K562 (cell line): ENCODE results near the gene SLC2A14. TPM values are rescaled to one million over a fixed set of nuclear protein-coding genes. Genes with fewer than 3 reads are reported as not detected.
"Not testable (repeated sequence)": the region's sequence is repeated elsewhere in the genome, so short reads cannot be mapped to it uniquely, and the experiment has no call there.

Source experiments
- ATAC-seq: fragments of 200-7000 bp; cut with Tn5 transposase; 3 replicates; pipeline ENCODE4 v1.9.1; 2020; ENCODE audit warnings: moderate library complexity
- BruUV-seq: library from RNA; stranded (reverse); fragments of 400-500 nt; replicated peaks from 2 replicates; lab custom pipeline; 2021; lab: Mats Ljungman, UMichigan
- CTCF ChIA-PET: fragments of 300-600 bp; formaldehyde crosslinking; extraction: SDS; loops from one replicate; lab custom pipeline; 2021; ENCODE audit warnings: low intra/inter-chr PET ratio; lab: Yijun Ruan, JAX
- POLR2A ChIA-PET: fragments of 300-600, 350-650 bp; sonication (Branson Sonifier 250); formaldehyde crosslinking; extraction: SDS; loops from one replicate; lab custom pipeline; 2021; ENCODE audit warnings: antibody characterized with exemption, inconsistent platforms; lab: Yijun Ruan, JAX
- DNase-seq, 4 experiments: peaks; one replicate each; pipeline versions ENCODE4 v3.0.0 to v3.0.0-alpha.2; 2011 to 2018; ENCODE audit warnings: low spot score in 3 of 4, mixed read lengths in 3 of 4; ENCODE audit errors: extremely low read depth in 1 of 4
- FAIRE-seq: peaks from 2 replicates; lab custom pipeline; 2011; peaks lifted over from hg19 to GRCh38; lab: Jason Lieb, UNC
- H2AFZ ChIP-seq: 2 replicates; pipeline ENCODE4 v1.6.0; 2011; ENCODE audit warnings: low read depth, low read length, control low read depth, inconsistent platforms
- H3K27ac ChIP-seq: fragments of 200-600 bp; 3 replicates; pipeline ENCODE4 v1.8.0; 2011; ENCODE audit warnings: low read depth, mild to moderate bottlenecking, control low read depth, inconsistent platforms, low read length, moderate library complexity, mixed read lengths; ENCODE audit errors: extremely low read depth
- H3K27me3 ChIP-seq, 2 experiments: fragments of 300-600 bp in 1 of 2; 2 replicates in 1 of 2; 3 replicates in 1 of 2; pipeline versions ENCODE4 v1.6.0 to v1.8.0; 2011; ENCODE audit warnings: inconsistent platforms in 2 of 2, low read length in 2 of 2, mild to moderate bottlenecking in 1 of 2, mixed read lengths in 1 of 2, moderate library complexity in 1 of 2; ENCODE audit not compliant: control insufficient read depth in 2 of 2, insufficient read depth in 2 of 2
- H3K36me3 ChIP-seq: fragments of 300-600 bp; 3 replicates; pipeline ENCODE4 v1.8.0; 2011; ENCODE audit warnings: mild to moderate bottlenecking, low read length, inconsistent platforms; ENCODE audit not compliant: control insufficient read depth, insufficient read depth
- H3K4me1 ChIP-seq, 2 experiments: fragments of 200-600 bp in 1 of 2; replicated peaks in 1 of 2; 2 replicates in 1 of 2; 3 replicates in 1 of 2; pipeline versions ENCODE4 v1.5.1 to v1.8.0; 2011; ENCODE audit warnings: inconsistent platforms in 2 of 2, low read length in 2 of 2, mild to moderate bottlenecking in 1 of 2, mixed read lengths in 1 of 2, moderate library complexity in 1 of 2; ENCODE audit not compliant: control insufficient read depth in 2 of 2, insufficient read depth in 2 of 2
- H3K4me2 ChIP-seq: 2 replicates; pipeline ENCODE4 v1.6.1; 2011; ENCODE audit warnings: low read length, control low read depth, inconsistent platforms, mixed read lengths; ENCODE audit not compliant: insufficient read depth
- H3K4me3 ChIP-seq: fragments of 200-600 bp; sonication (generic), shearing (Covaris generic); 2 replicates; pipeline ENCODE4 v1.5.1; 2016; ENCODE audit warnings: control low read depth, inconsistent platforms
- H3K79me2 ChIP-seq: fragments of 200-600 bp; 3 replicates; pipeline ENCODE4 v1.8.0; 2011; ENCODE audit warnings: low read length, inconsistent platforms; ENCODE audit not compliant: control insufficient read depth, insufficient read depth
- H3K9ac ChIP-seq, 2 experiments: 2 replicates each; pipeline versions ENCODE4 v1.6.0 to v1.6.1; 2011; ENCODE audit warnings: low read depth in 2 of 2, low read length in 2 of 2, control low read depth in 1 of 2, inconsistent platforms in 1 of 2, mild to moderate bottlenecking in 1 of 2, mixed read lengths in 1 of 2; ENCODE audit not compliant: insufficient read depth in 1 of 2
- H3K9me1 ChIP-seq: one replicate; pipeline ENCODE4 v1.6.0; 2011; ENCODE audit warnings: inconsistent platforms, mild to moderate bottlenecking, low read length, moderate library complexity; ENCODE audit not compliant: control insufficient read depth, insufficient read depth
- H3K9me3 ChIP-seq: replicated peaks from 2 replicates; pipeline ENCODE4 v1.5.1; 2011; ENCODE audit warnings: low read depth, low read length, inconsistent platforms; ENCODE audit not compliant: control insufficient read depth, insufficient read depth
- H4K20me1 ChIP-seq: replicated peaks from 2 replicates; pipeline ENCODE4 v1.6.1; 2011; ENCODE audit warnings: low read length, inconsistent platforms, mixed read lengths; ENCODE audit not compliant: control insufficient read depth, insufficient read depth
- CREB3L1 ChIP-seq: fragments of 450-650 bp; IDR thresholded peaks from 2 replicates; pipeline ENCODE4 v1.6.1; 2014; ENCODE audit warnings: low read depth, mild to moderate bottlenecking, moderate library complexity, borderline replicate concordance
- CREM ChIP-seq: IDR thresholded peaks from 2 replicates; pipeline ENCODE4 v1.6.1; 2014; ENCODE audit warnings: antibody characterized with exemption, low read depth
- HNRNPLL ChIP-seq: fragments of 200-400 bp; formaldehyde crosslinking; IDR thresholded peaks from 2 replicates; pipeline ENCODE4 v1.6.1; 2017; ENCODE audit warnings: low read length, low read depth, mild to moderate bottlenecking; ENCODE audit not compliant: poor library complexity, severe bottlenecking
- HNRNPUL1 ChIP-seq: fragments of 200-400 bp; formaldehyde crosslinking; IDR thresholded peaks from 2 replicates; pipeline ENCODE4 v1.6.1; 2017; ENCODE audit warnings: low read length
- HOXB6 ChIP-seq: fragments of 250-450 bp; sonication (Bioruptor Pico); IDR thresholded peaks from 2 replicates; pipeline ENCODE4 v1.5.1; 2022; ENCODE audit warnings: mild to moderate bottlenecking, borderline replicate concordance
- MEIS2 ChIP-seq: fragments of 450-650 bp; IDR thresholded peaks from 2 replicates; pipeline ENCODE4 v1.6.1; 2014; ENCODE audit warnings: mild to moderate bottlenecking; ENCODE audit not compliant: partially characterized antibody
- TOE1 ChIP-seq, 2 experiments: fragments of 450-650 bp in 1 of 2; sonication (generic) in 1 of 2; formaldehyde crosslinking in 1 of 2; IDR thresholded peaks; 2 replicates each; pipeline versions ENCODE4 v1.7.1 to v1.8.0; 2016 to 2022; ENCODE audit warnings: borderline replicate concordance in 2 of 2, mild to moderate bottlenecking in 2 of 2, antibody characterized with exemption in 1 of 2, inconsistent platforms in 1 of 2, low read depth in 1 of 2, missing genetic modification reagents in 1 of 2, moderate library complexity in 1 of 2
- USF1 ChIP-seq: sonication (generic); formaldehyde crosslinking; IDR thresholded peaks from 2 replicates; pipeline ENCODE4 v1.9.0; 2022; ENCODE audit warnings: mild to moderate bottlenecking, missing genetic modification reagents
- WGBS: fragments of 100-300 bp; shearing (Covaris generic); methylation state at CpG from one replicate; pipeline ENCODE4 v1.1.6; 2016; ENCODE audit warnings: low coverage, mixed read lengths; ENCODE audit not compliant: insufficient coverage; ENCODE audit errors: missing lambda C conversion rate; 5-methylcytosine and 5-hydroxymethylcytosine counted together
- in situ Hi-C: fragments of 300-500 bp; cut with MboI; formaldehyde crosslinking; loops from 4 replicates; pipeline ENCODE4 v1.15.0; 2018; ENCODE audit warnings: inconsistent platforms, mixed read lengths
- intact Hi-C: fragments of 100-400 bp; cut with micrococcal nuclease; formaldehyde crosslinking; loops from 2 replicates; pipeline ENCODE4 v1.14.2; 2022
- polyA plus RNA-seq, 8 experiments: library from polyadenylated mRNA; depleted of rRNA in 4 of 8; stranded (reverse) in 5 of 8; unstranded in 3 of 8; fragments of >200 nt; fragmentation: Nextera tagmentation in 2 of 8; fragmentation: Illumina TruSeq in 1 of 8; extraction: Ambion mirVana in 2 of 8; extraction: Trizol in 1 of 8; gene quantifications; 2 replicates each; pipeline versions ENCODE4 v1.2.1 to v1.2.3, GENCODE V29; 2011 to 2014; ENCODE audit warnings: inconsistent platforms in 1 of 8, missing spikeins in 1 of 8
- total RNA-seq, 7 experiments: library from RNA; depleted of rRNA in 6 of 7; stranded (reverse); fragments of >200 nt in 6 of 7; fragmentation: Illumina TruSeq in 2 of 7; extraction: Trizol in 2 of 7; gene quantifications; 2 replicates each; pipeline versions ENCODE4 v1.2.1 to v1.2.3, GENCODE V29; 2011 to 2021; ENCODE audit warnings: low replicate concordance in 1 of 7

SLC2A14 gene
- total and polyA plus RNA-seq, 9 of the 15 experiments (the other 6 are each of a cell fraction or from before 2014, with no cell fraction given), result 0.13 to 8.9 (median 4.8) TPM; not detected in 1

DNA sequence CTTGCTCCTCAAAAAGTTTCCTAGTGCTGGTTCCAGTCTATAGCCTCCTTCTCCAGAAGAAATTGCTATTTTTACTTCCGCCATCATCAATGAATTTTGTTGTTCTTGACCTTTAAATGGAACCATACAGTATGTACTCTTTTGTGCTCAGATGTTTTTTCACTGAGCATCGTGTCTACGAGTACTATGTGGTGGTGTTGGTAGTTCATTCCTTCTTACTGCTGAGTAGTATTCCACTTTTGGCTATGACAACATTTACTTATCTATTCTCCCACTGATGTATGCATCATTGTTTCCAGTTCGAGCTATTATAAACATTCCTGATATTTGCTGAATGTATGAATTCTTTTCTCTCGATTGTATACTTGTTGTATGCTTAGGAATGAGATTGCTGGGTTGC is 28.6 kb downstream of the SLC2A14 start (continued):
- no peak for TF ChIP-seq CREB3L1
- TF ChIP-seq TOE1 (IDR thresholded peaks at IDR 0.05; ENCODE audit: borderline replicate concordance), result no peak
- TF ChIP-seq TOE1 (CRISPR knock-in tag; IDR thresholded peaks at IDR 0.05; ENCODE audit: borderline replicate concordance, low read depth), result no peak
- no peak for TF ChIP-seq HNRNPLL
- no peak for TF ChIP-seq USF1 (CRISPR knock-in tag)
- no peak for TF ChIP-seq MEIS2
- no peak for TF ChIP-seq HOXB6 (CRISPR knock-in tag)
- TF ChIP-seq CREM, result no peak
- no peak for TF ChIP-seq HNRNPUL1

DNA sequence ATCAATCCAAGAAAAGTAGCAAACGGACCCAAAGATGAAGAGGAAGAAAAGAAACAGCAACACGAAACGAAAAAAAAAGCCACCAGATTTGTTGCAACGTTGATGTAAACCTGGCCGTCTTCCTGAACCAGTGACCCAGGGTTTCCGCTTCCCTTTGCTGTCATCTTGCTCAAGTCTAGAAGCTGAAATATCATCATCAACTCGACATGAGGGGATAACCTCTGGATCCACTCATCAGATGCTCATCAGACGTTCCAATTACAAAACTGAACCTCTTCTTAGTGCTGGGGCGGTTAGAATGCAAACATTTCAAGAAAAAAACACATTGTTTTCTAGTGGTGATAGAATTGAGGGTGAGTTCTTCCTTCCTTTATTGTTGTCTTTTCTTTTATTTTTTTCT is 29.1 kb downstream of the SLC2A14 start:
- H3K36me3 ChIP-seq, H3K4me2 ChIP-seq, in situ Hi-C loops, H3K9me3 ChIP-seq, H3K9me1 ChIP-seq, DNase-seq, POLR2A ChIA-PET, intact Hi-C loops, H3K79me2 ChIP-seq, CTCF ChIA-PET, H3K9ac ChIP-seq, H3K4me1 ChIP-seq, H3K4me3 ChIP-seq, H3K27ac ChIP-seq, H2AFZ ChIP-seq, ATAC-seq, BruUV-seq, H4K20me1 ChIP-seq: not testable (repeated sequence)
- 8% methylated on average over 2 of the region's 9 CpGs for WGBS
- peak; percentile 91 for FAIRE-seq
- H3K27me3 ChIP-seq, result peaks cover 0 to 11% of the 10 kb centered on the region in 2 experiments; a peak in 2 of 5 replicates

- H3K9me1 ChIP-seq, CTCF ChIA-PET, H3K9me3 ChIP-seq, DNase-seq, H3K4me3 ChIP-seq, H2AFZ ChIP-seq, H3K36me3 ChIP-seq, FAIRE-seq, H4K20me1 ChIP-seq, intact Hi-C loops, H3K79me2 ChIP-seq, in situ Hi-C loops, POLR2A ChIA-PET, ATAC-seq, H3K4me2 ChIP-seq, H3K9ac ChIP-seq, H3K27ac ChIP-seq, H3K4me1 ChIP-seq, BruUV-seq: not testable (repeated sequence)
- peaks cover 0 to 11% of the 10 kb centered on the region in 2 experiments; a peak in 2 of 5 replicates for H3K27me3 ChIP-seq
- 43% methylated on average over 4 of the region's 8 CpGs for WGBS
Measured at GRCh38 chr12:7843149-7843548, 29.6 kb downstream of the SLC2A14 start.
